NT2/D1 (cell line): Measurements from ENCODE around the gene PLIN4.

Source experiments
- DNase-seq: peaks from one replicate; pipeline ENCODE4 v3.0.0-alpha.2; 2011; ENCODE audit warnings: low read depth, low spot score
- H3K27me3 ChIP-seq: 2 replicates; pipeline ENCODE4 v1.6.0; 2011; ENCODE audit warnings: mild to moderate bottlenecking; ENCODE audit not compliant: insufficient read length, insufficient read depth
- H3K36me3 ChIP-seq: 2 replicates; pipeline ENCODE4 v1.6.1; 2011; ENCODE audit warnings: mild to moderate bottlenecking, low read length, mixed read lengths; ENCODE audit not compliant: insufficient read depth, insufficient read length
- H3K4me1 ChIP-seq: 2 replicates; pipeline ENCODE4 v1.5.1; 2011; ENCODE audit not compliant: insufficient read depth, insufficient read length
- H3K4me3 ChIP-seq: 2 replicates; pipeline ENCODE4 v1.5.1; 2011; ENCODE audit warnings: low read depth; ENCODE audit not compliant: insufficient read length
- H3K9ac ChIP-seq: 2 replicates; pipeline ENCODE4 v1.6.0; 2011; ENCODE audit warnings: low read depth; ENCODE audit not compliant: insufficient read length
- H3K9me3 ChIP-seq: 2 replicates; pipeline ENCODE4 v1.5.1; 2011; ENCODE audit warnings: mild to moderate bottlenecking, low read length; ENCODE audit not compliant: insufficient read depth
- SUZ12 ChIP-seq: IDR thresholded peaks from 2 replicates; pipeline ENCODE4 v1.6.1; 2011; ENCODE audit not compliant: insufficient read length, insufficient read depth; ENCODE audit errors: extremely low read depth
- YY1 ChIP-seq: IDR thresholded peaks from 2 replicates; pipeline ENCODE4 v1.6.1; 2011; ENCODE audit not compliant: insufficient read length, insufficient read depth
- ZNF274 ChIP-seq: IDR thresholded peaks from 2 replicates; pipeline ENCODE4 v1.6.1; 2011; ENCODE audit warnings: mild to moderate bottlenecking, low read depth, low read length

The PLIN4 gene

DNA sequence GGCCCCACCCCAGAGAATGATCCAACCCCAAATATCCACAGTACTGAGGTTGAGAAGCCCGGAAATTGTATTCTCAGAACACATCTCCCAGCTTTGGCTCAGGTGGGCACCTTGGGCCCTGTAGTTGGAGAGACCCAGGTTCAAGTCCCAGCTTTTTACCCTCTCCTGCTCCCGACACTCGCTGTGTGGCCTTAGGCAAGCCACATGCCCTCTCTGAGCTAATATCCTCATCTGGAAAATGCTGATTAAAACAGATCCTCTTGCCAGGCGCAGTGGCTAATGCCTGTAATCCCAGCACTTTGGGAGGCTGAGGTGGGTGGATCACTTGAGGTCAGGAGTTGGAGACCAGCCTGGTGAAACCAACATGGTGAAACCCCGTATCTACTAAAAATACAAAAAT lies 2.6 kb downstream of the PLIN4 start:
- Histone ChIP-seq H3K36me3 (no peaks in the 10 kb centered on the region), H3K9ac (no peak overlapping the region), H3K4me3 (no peak overlapping the region), H3K4me1 (peaks cover 3% of the 10 kb centered on the region), H3K27me3 (peaks cover 35% of the 10 kb centered on the region), H3K9me3 (no peaks in the 10 kb centered on the region)
- DNase-seq, result no peak
- TF ChIP-seq SUZ12 (no peak), ZNF274 (no peak), YY1 (no peak)

DNA sequence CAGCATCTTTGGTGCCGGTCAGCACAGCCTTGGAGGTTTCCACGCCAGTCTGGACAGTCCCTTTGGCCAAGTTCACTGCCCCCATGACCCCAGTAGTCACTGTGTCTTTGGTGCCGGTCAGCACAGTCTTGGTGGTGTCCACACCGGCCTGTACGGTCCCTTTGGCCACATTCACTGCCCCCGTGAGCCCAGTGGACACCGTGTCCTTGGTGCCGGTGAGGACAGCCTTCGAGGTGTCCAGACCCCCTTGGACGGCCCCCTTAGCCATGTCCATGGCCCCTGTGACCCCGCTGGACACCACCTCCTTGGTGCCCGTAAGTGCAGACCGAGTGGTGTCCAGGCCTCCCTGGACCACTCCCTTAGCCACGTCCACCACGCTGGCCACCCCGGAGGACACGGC lies 5.0 kb downstream of the PLIN4 start:
- Histone ChIP-seq H3K9ac (no peak overlapping the region), H3K27me3 (peaks cover 28% of the 10 kb centered on the region)

GRCh38 chr19:4512070-4512469 lies 6.2 kb downstream of the PLIN4 start:
- Histone ChIP-seq H3K9me3 (no peaks in the 10 kb centered on the region), H3K36me3 (peaks cover 13% of the 10 kb centered on the region), H3K4me3 (no peak overlapping the region), H3K4me1 (peaks cover 2% of the 10 kb centered on the region), H3K9ac (no peak overlapping the region), H3K27me3 (peaks cover 24% of the 10 kb centered on the region)
- no peak for TF ChIP-seq YY1
- no peak for TF ChIP-seq SUZ12
- no peak for TF ChIP-seq ZNF274
- DNase-seq, result no peak

More for the DNA sequence above, 5.0 kb downstream of the PLIN4 start:
- peaks cover 4% of the 10 kb centered on the region for H3K36me3 ChIP-seq
- no peaks in the 10 kb centered on the region for H3K9me3 ChIP-seq
- no peak overlapping the region for H3K4me3 ChIP-seq
- H3K4me1 ChIP-seq, result peaks cover 4% of the 10 kb centered on the region
- no peak for DNase-seq
- no peak for TF ChIP-seq SUZ12
- TF ChIP-seq ZNF274, result no peak
- no peak for TF ChIP-seq YY1

GRCh38 chr19:4511300-4512054 lies 6.8 kb downstream of the PLIN4 start:
- H3K4me1 ChIP-seq, result peaks cover 2% of the 10 kb centered on the region
- DNase-seq, result no peak
- no peaks in the 10 kb centered on the region for H3K9me3 ChIP-seq
- H3K36me3 ChIP-seq, result peaks cover 19% of the 10 kb centered on the region
- H3K4me3 ChIP-seq, result no peak overlapping the region
- peaks cover 24% of the 10 kb centered on the region for H3K27me3 ChIP-seq
- no peak overlapping the region for H3K9ac ChIP-seq
- TF ChIP-seq SUZ12 (no peak), YY1 (no peak), ZNF274 (no peak)

GRCh38 chr19:4510435-4511255 lies 7.6 kb downstream of the PLIN4 start:
- H3K27me3 ChIP-seq, result peaks cover 19% of the 10 kb centered on the region
- no peak overlapping the region for H3K9ac ChIP-seq

GRCh38 chr19:4508698-4509097 lies 9.6 kb downstream of the PLIN4 start:
- Histone ChIP-seq H3K9ac (no peak overlapping the region), H3K4me1 (peaks cover 5% of the 10 kb centered on the region), H3K27me3 (peaks cover 19% of the 10 kb centered on the region), H3K9me3 (no peaks in the 10 kb centered on the region), H3K36me3 (peaks cover 47% of the 10 kb centered on the region), H3K4me3 (no peak overlapping the region)
- no peak for DNase-seq
- no peak for TF ChIP-seq ZNF274
- TF ChIP-seq YY1, result no peak
- no peak for TF ChIP-seq SUZ12

More at GRCh38 chr19:4510435-4511255, 7.6 kb downstream of the PLIN4 start:
- peaks cover 2% of the 10 kb centered on the region for H3K4me1 ChIP-seq
- peaks cover 28% of the 10 kb centered on the region for H3K36me3 ChIP-seq
- no peaks in the 10 kb centered on the region for H3K9me3 ChIP-seq
- TF ChIP-seq SUZ12 (no peak), ZNF274 (no peak), YY1 (no peak)
- H3K4me3 ChIP-seq, result peak overlapping the region; percentile 4
- DNase-seq, result no peak

GRCh38 chr19:4507804-4508203 lies 10.5 kb downstream of the PLIN4 start:
- TF ChIP-seq SUZ12 (no peak), ZNF274 (no peak), YY1 (no peak)

More at GRCh38 chr19:4507804-4508203, 10.5 kb downstream of the PLIN4 start:
- Histone ChIP-seq H3K27me3 (peaks cover 19% of the 10 kb centered on the region), H3K4me1 (peaks cover 10% of the 10 kb centered on the region), H3K4me3 (no peak overlapping the region), H3K9ac (no peak overlapping the region), H3K36me3 (peaks cover 56% of the 10 kb centered on the region), H3K9me3 (no peaks in the 10 kb centered on the region)
- DNase-seq, result no peak
